ENCODE results near the gene TBXAS1.
"Not testable (repeated sequence)": the region's sequence is repeated elsewhere in the genome, so short reads cannot be mapped to it uniquely, and the experiment has no call there.

The TBXAS1 gene

GRCh38 chr7:139889186-139889871 is 60.3 kb downstream of the TBXAS1 start:
- no peak for DNase-seq (ENCODE audit: low read depth in 2 of 2)

- DNase-seq (ENCODE audit: low read depth in 2 of 2), result no peak
Measured at GRCh38 chr7:139893461-139893860, 64.4 kb downstream of the TBXAS1 start.

- DNase-seq (ENCODE audit: low read depth in 2 of 2), result no peak
Measured at GRCh38 chr7:139893999-139894398, 64.9 kb downstream of the TBXAS1 start.

GRCh38 chr7:139895141-139895829 is 66.2 kb downstream of the TBXAS1 start:
- no peak for DNase-seq (ENCODE audit: low read depth in 2 of 2)

GRCh38 chr7:139896288-139896687 is 67.2 kb downstream of the TBXAS1 start:
- no peak for DNase-seq (ENCODE audit: low read depth in 2 of 2)

- no peak for DNase-seq (ENCODE audit: low read depth in 2 of 2)
Measured at GRCh38 chr7:139896831-139897230, 67.8 kb downstream of the TBXAS1 start.

GRCh38 chr7:139897422-139898090 is 68.5 kb downstream of the TBXAS1 start:
- DNase-seq (ENCODE audit: low read depth in 2 of 2), result no peak

- DNase-seq (ENCODE audit: low read depth in 2 of 2), result no peak
Measured at GRCh38 chr7:139898483-139898882, 69.4 kb downstream of the TBXAS1 start.

GRCh38 chr7:139899328-139899955 is 70.4 kb downstream of the TBXAS1 start:
- DNase-seq (ENCODE audit: low read depth in 2 of 2), result no peak

- no peak for DNase-seq (ENCODE audit: low read depth in 2 of 2)
Measured at GRCh38 chr7:139900326-139900725, 71.3 kb downstream of the TBXAS1 start.

GRCh38 chr7:139901056-139901795 is 72.2 kb downstream of the TBXAS1 start:
- DNase-seq (ENCODE audit: low read depth in 2 of 2), result no peak

GRCh38 chr7:139901901-139902300 is 72.8 kb downstream of the TBXAS1 start:
- no peak for DNase-seq (ENCODE audit: low read depth in 2 of 2)

GRCh38 chr7:139902436-139903102 is 73.5 kb downstream of the TBXAS1 start:
- no peak for DNase-seq (ENCODE audit: low read depth in 2 of 2)

- DNase-seq (ENCODE audit: low read depth in 2 of 2), result not testable (repeated sequence)
Measured at GRCh38 chr7:139903103-139903477, 74.0 kb downstream of the TBXAS1 start.

GRCh38 chr7:139906879-139907278 is 77.8 kb downstream of the TBXAS1 start:
- no peak for DNase-seq (ENCODE audit: low read depth in 2 of 2)

GRCh38 chr7:139908792-139909191 is 79.7 kb downstream of the TBXAS1 start:
- no peak for DNase-seq (ENCODE audit: low read depth in 2 of 2)

GRCh38 chr7:139909379-139910050 is 80.5 kb downstream of the TBXAS1 start:
- DNase-seq (ENCODE audit: low read depth in 2 of 2), result peak in 1 of 2 experiments; percentile 34

- peak in 1 of 2 experiments; percentile 34 for DNase-seq (ENCODE audit: low read depth in 2 of 2)
Measured at GRCh38 chr7:139913021-139913844, 84.2 kb downstream of the TBXAS1 start.

- DNase-seq (ENCODE audit: low read depth in 2 of 2), result no peak
Measured at GRCh38 chr7:139913845-139914135, 84.7 kb downstream of the TBXAS1 start.
